ENCODE data around the gene FGF8. TPM values are rescaled to one million over a fixed set of nuclear protein-coding genes. Genes with fewer than 3 reads are reported as not detected.
A peak's percentile ranks its signal among the peaks of the same experiment; 100 is the strongest.

FGF8 gene
- total and polyA plus RNA-seq, 9 of the 15 experiments (the other 6 are each of a cell fraction or from before 2014, with no cell fraction given) = 0.13 to 0.82 (median 0.37) TPM; not detected in 5

DNA sequence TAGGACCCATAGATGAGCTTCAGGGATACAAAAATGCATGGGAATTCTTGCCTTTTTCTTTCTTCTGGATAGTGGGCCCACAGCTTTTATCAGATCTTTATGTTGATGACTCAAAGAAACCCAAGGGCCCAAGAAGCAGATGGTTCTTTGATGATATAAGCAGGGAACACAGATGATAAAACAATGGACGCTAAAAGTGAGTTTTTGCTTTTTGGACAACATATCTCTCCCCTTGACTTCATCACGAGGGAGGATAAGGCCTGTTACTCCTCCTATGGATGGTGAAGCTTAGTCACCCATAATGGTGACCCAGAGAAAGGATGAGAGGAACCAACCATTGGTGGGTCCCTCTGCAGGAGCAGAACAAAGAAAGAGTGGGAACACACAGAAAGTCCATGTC, 48.8 kb upstream of the FGF8 start (continued):
- no peak for TF ChIP-seq NR4A1 (CRISPR knock-in tag; IDR thresholded peaks at IDR 0.05)
- no peak for TF ChIP-seq NR4A1 (tag; IDR thresholded peaks at IDR 0.05)
- peak; percentile 41; the same call in 1 of the 2 replicates for TF ChIP-seq MAFG (tag; conservative IDR thresholded peaks at IDR 0.05)
- no peak for TF ChIP-seq ASH1L (IDR thresholded peaks at IDR 0.05; ENCODE audit: borderline replicate concordance, low read depth, partially characterized antibody)
- no peak for TF ChIP-seq ZNF431 (CRISPR knock-in tag; IDR thresholded peaks at IDR 0.05)
- TF ChIP-seq, protein P1, sequence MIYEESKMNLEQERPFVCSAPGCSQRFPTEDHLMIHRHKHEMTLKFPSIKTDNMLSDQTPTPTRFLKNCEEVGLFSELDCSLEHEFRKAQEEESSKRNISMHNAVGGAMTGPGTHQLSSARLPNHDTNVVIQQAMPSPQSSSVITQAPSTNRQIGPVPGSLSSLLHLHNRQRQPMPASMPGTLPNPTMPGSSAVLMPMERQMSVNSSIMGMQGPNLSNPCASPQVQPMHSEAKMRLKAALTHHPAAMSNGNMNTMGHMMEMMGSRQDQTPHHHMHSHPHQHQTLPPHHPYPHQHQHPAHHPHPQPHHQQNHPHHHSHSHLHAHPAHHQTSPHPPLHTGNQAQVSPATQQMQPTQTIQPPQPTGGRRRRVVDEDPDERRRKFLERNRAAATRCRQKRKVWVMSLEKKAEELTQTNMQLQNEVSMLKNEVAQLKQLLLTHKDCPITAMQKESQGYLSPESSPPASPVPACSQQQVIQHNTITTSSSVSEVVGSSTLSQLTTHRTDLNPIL (CRISPR knock-in tag; IDR thresholded peaks at IDR 0.05) = no peak
- TF ChIP-seq PHF21A (IDR thresholded peaks at IDR 0.05; ENCODE audit: borderline replicate concordance, low read depth) = no peak
- TF ChIP-seq, protein P2, sequence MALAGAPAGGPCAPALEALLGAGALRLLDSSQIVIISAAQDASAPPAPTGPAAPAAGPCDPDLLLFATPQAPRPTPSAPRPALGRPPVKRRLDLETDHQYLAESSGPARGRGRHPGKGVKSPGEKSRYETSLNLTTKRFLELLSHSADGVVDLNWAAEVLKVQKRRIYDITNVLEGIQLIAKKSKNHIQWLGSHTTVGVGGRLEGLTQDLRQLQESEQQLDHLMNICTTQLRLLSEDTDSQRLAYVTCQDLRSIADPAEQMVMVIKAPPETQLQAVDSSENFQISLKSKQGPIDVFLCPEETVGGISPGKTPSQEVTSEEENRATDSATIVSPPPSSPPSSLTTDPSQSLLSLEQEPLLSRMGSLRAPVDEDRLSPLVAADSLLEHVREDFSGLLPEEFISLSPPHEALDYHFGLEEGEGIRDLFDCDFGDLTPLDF (CRISPR knock-in tag; IDR thresholded peaks at IDR 0.05) = no peak
- TF ChIP-seq SMARCB1 (IDR thresholded peaks at IDR 0.05; ENCODE audit: insufficient read length, low read depth) = no peak
- TF ChIP-seq, protein P3, sequence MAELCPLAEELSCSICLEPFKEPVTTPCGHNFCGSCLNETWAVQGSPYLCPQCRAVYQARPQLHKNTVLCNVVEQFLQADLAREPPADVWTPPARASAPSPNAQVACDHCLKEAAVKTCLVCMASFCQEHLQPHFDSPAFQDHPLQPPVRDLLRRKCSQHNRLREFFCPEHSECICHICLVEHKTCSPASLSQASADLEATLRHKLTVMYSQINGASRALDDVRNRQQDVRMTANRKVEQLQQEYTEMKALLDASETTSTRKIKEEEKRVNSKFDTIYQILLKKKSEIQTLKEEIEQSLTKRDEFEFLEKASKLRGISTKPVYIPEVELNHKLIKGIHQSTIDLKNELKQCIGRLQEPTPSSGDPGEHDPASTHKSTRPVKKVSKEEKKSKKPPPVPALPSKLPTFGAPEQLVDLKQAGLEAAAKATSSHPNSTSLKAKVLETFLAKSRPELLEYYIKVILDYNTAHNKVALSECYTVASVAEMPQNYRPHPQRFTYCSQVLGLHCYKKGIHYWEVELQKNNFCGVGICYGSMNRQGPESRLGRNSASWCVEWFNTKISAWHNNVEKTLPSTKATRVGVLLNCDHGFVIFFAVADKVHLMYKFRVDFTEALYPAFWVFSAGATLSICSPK (IDR thresholded peaks at IDR 0.05; ENCODE audit: borderline replicate concordance) = no peak
- no peak for TF ChIP-seq GTF2F1 (IDR thresholded peaks at IDR 0.05; ENCODE audit: low read depth, low read length)
- TF ChIP-seq, protein P4, sequence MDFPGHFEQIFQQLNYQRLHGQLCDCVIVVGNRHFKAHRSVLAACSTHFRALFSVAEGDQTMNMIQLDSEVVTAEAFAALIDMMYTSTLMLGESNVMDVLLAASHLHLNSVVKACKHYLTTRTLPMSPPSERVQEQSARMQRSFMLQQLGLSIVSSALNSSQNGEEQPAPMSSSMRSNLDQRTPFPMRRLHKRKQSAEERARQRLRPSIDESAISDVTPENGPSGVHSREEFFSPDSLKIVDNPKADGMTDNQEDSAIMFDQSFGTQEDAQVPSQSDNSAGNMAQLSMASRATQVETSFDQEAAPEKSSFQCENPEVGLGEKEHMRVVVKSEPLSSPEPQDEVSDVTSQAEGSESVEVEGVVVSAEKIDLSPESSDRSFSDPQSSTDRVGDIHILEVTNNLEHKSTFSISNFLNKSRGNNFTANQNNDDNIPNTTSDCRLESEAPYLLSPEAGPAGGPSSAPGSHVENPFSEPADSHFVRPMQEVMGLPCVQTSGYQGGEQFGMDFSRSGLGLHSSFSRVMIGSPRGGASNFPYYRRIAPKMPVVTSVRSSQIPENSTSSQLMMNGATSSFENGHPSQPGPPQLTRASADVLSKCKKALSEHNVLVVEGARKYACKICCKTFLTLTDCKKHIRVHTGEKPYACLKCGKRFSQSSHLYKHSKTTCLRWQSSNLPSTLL (IDR thresholded peaks at IDR 0.05) = no peak
- no peak for TF ChIP-seq SUPT5H (IDR thresholded peaks at IDR 0.05)
- TF ChIP-seq, protein P5, sequence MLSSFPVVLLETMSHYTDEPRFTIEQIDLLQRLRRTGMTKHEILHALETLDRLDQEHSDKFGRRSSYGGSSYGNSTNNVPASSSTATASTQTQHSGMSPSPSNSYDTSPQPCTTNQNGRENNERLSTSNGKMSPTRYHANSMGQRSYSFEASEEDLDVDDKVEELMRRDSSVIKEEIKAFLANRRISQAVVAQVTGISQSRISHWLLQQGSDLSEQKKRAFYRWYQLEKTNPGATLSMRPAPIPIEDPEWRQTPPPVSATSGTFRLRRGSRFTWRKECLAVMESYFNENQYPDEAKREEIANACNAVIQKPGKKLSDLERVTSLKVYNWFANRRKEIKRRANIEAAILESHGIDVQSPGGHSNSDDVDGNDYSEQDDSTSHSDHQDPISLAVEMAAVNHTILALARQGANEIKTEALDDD (IDR thresholded peaks at IDR 0.05) = peak; percentile 81
- peak; percentile 81 for TF ChIP-seq EP300 (IDR thresholded peaks at IDR 0.05; ENCODE audit: low read length)
- TF ChIP-seq, protein P6, sequence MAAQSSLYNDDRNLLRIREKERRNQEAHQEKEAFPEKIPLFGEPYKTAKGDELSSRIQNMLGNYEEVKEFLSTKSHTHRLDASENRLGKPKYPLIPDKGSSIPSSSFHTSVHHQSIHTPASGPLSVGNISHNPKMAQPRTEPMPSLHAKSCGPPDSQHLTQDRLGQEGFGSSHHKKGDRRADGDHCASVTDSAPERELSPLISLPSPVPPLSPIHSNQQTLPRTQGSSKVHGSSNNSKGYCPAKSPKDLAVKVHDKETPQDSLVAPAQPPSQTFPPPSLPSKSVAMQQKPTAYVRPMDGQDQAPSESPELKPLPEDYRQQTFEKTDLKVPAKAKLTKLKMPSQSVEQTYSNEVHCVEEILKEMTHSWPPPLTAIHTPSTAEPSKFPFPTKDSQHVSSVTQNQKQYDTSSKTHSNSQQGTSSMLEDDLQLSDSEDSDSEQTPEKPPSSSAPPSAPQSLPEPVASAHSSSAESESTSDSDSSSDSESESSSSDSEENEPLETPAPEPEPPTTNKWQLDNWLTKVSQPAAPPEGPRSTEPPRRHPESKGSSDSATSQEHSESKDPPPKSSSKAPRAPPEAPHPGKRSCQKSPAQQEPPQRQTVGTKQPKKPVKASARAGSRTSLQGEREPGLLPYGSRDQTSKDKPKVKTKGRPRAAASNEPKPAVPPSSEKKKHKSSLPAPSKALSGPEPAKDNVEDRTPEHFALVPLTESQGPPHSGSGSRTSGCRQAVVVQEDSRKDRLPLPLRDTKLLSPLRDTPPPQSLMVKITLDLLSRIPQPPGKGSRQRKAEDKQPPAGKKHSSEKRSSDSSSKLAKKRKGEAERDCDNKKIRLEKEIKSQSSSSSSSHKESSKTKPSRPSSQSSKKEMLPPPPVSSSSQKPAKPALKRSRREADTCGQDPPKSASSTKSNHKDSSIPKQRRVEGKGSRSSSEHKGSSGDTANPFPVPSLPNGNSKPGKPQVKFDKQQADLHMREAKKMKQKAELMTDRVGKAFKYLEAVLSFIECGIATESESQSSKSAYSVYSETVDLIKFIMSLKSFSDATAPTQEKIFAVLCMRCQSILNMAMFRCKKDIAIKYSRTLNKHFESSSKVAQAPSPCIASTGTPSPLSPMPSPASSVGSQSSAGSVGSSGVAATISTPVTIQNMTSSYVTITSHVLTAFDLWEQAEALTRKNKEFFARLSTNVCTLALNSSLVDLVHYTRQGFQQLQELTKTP (IDR thresholded peaks at IDR 0.05; ENCODE audit: low read depth in 1 of 2, partially characterized antibody in 2 of 2) = peak in 1 of 2 experiments; percentile 40
- no peak for TF ChIP-seq ZNF76 (CRISPR knock-in tag; IDR thresholded peaks at IDR 0.05; ENCODE audit: borderline replicate concordance)
- TF ChIP-seq RHOXF2B (CRISPR knock-in tag; conservative IDR thresholded peaks at IDR 0.05) = no peak

Data from K562 (cell line).